K562 (cell line): ENCODE measurements around the gene CACNA1A. TPM values are rescaled to one million over a fixed set of nuclear protein-coding genes. Genes with fewer than 3 reads are reported as not detected.

Experiments
- CREB1 ChIP-seq, 2 experiments: sonication (generic) in 1 of 2; formaldehyde crosslinking in 1 of 2; IDR thresholded peaks; 2 replicates each; pipeline versions ENCODE4 v1.6.1 to v1.8.0; 2012 to 2022; ENCODE audit warnings: inconsistent platforms in 1 of 2, mild to moderate bottlenecking in 1 of 2, missing genetic modification reagents in 1 of 2, moderate library complexity in 1 of 2
- FOXA3 ChIP-seq, 2 experiments: fragments of 450-650 bp in 1 of 2; sonication (generic) in 1 of 2; formaldehyde crosslinking; IDR thresholded peaks in 1 of 2; conservative IDR thresholded peaks in 1 of 2; 2 replicates each; pipeline versions ENCODE4 v1.4.0 to v1.8.0; 2020 to 2022; ENCODE audit warnings: mild to moderate bottlenecking in 2 of 2, missing genetic modification reagents in 1 of 2
- GTF2F1 ChIP-seq: IDR thresholded peaks from 2 replicates; pipeline ENCODE4 v1.6.1; 2011; ENCODE audit warnings: low read depth, low read length, improper control_type of control experiment
- KLF1 ChIP-seq: fragments of 450-650 bp; IDR thresholded peaks from 2 replicates; pipeline ENCODE4 v1.6.1; 2016; ENCODE audit warnings: missing genetic modification characterization, missing compliant biosample characterization
- KLF13 ChIP-seq: fragments of 450-650 bp; IDR thresholded peaks from 2 replicates; pipeline ENCODE4 v1.6.1; 2016; ENCODE audit warnings: missing genetic modification characterization, low read depth, mild to moderate bottlenecking, missing compliant biosample characterization, moderate library complexity, borderline replicate concordance
- MBD2 ChIP-seq: sonication (generic); IDR thresholded peaks from 2 replicates; pipeline ENCODE4 v1.6.1; 2016; ENCODE audit warnings: low read depth, borderline replicate concordance
- NEUROD1 ChIP-seq: fragments of 150-350 bp; IDR thresholded peaks from 2 replicates; pipeline ENCODE4 v1.6.1; 2014; ENCODE audit warnings: borderline replicate concordance, low read length, low read depth; ENCODE audit not compliant: partially characterized antibody
- PCBP1 ChIP-seq: fragments of 200-400 bp; formaldehyde crosslinking; IDR thresholded peaks from 2 replicates; pipeline ENCODE4 v1.6.1; 2018; ENCODE audit warnings: mild to moderate bottlenecking, low read depth, low read length; ENCODE audit not compliant: poor library complexity, severe bottlenecking
- RB1 ChIP-seq: fragments of 450-650 bp; IDR thresholded peaks from 2 replicates; pipeline ENCODE4 v1.6.1; 2017; ENCODE audit warnings: low read depth, mild to moderate bottlenecking
- TAF1 ChIP-seq: IDR thresholded peaks from 2 replicates; pipeline ENCODE4 v1.6.1; 2011; ENCODE audit warnings: mild to moderate bottlenecking, low read length, moderate library complexity; ENCODE audit not compliant: insufficient read depth, control insufficient read depth, severe bottlenecking; ENCODE audit errors: extremely low read depth
- TEAD1 ChIP-seq, 2 experiments: fragments of 450-650 bp in 1 of 2; sonication (generic) in 1 of 2; formaldehyde crosslinking; IDR thresholded peaks; 2 replicates each; pipeline versions ENCODE4 v1.4.0 to v1.8.0; 2020 to 2022; ENCODE audit warnings: mild to moderate bottlenecking in 2 of 2, missing genetic modification reagents in 1 of 2
- YY1 ChIP-seq, 3 experiments: IDR thresholded peaks; 2 replicates each; pipeline ENCODE4 v1.6.1; 2011; ENCODE audit warnings: low read length in 2 of 3, mild to moderate bottlenecking in 2 of 3, moderate library complexity in 2 of 3, borderline replicate concordance in 1 of 3, control low read depth in 1 of 3, low read depth in 1 of 3; ENCODE audit not compliant: insufficient read depth in 3 of 3, insufficient replicate concordance in 2 of 3, control insufficient read depth in 1 of 3, insufficient read length in 1 of 3; ENCODE audit errors: extremely low read depth in 1 of 3
- ZNF263 ChIP-seq: sonication (generic); formaldehyde crosslinking; IDR thresholded peaks from 2 replicates; pipeline ENCODE4 v1.8.0; 2022; ENCODE audit warnings: mild to moderate bottlenecking, missing genetic modification reagents, borderline replicate concordance
- ZNF316 ChIP-seq: fragments of 450-650 bp; IDR thresholded peaks from 2 replicates; pipeline ENCODE4 v1.6.1; 2016
- ZNF764 ChIP-seq: fragments of 250-450 bp; sonication (Bioruptor Pico); IDR thresholded peaks from 2 replicates; pipeline ENCODE4 v1.4.0; 2020; ENCODE audit warnings: low read depth, mild to moderate bottlenecking, moderate library complexity
- ZNF766 ChIP-seq: fragments of 200-800 bp; sonication (Bioruptor generic); conservative IDR thresholded peaks from 2 replicates; pipeline ENCODE4 v1.6.1; 2016; ENCODE audit warnings: missing genetic modification characterization, missing compliant biosample characterization
- polyA plus RNA-seq, 8 experiments: library from polyadenylated mRNA; depleted of rRNA in 4 of 8; stranded (reverse) in 5 of 8; unstranded in 3 of 8; fragments of >200 nt; fragmentation: Nextera tagmentation in 2 of 8; fragmentation: Illumina TruSeq in 1 of 8; extraction: Ambion mirVana in 2 of 8; extraction: Trizol in 1 of 8; gene quantifications; 2 replicates each; pipeline versions ENCODE4 v1.2.1 to v1.2.3, GENCODE V29; 2011 to 2014; ENCODE audit warnings: inconsistent platforms in 1 of 8, missing spikeins in 1 of 8
- total RNA-seq, 7 experiments: library from RNA; depleted of rRNA in 6 of 7; stranded (reverse); fragments of >200 nt in 6 of 7; fragmentation: Illumina TruSeq in 2 of 7; extraction: Trizol in 2 of 7; gene quantifications; 2 replicates each; pipeline versions ENCODE4 v1.2.1 to v1.2.3, GENCODE V29; 2011 to 2021; ENCODE audit warnings: low replicate concordance in 1 of 7
- TF ChIP-seq, protein P1 (sequence below): fragments of 450-650 bp; formaldehyde crosslinking; conservative IDR thresholded peaks from 2 replicates; pipeline ENCODE4 v1.4.0; 2022; ENCODE audit warnings: mild to moderate bottlenecking, missing genetic modification characterization
- TF ChIP-seq, protein P2 (sequence below): fragments of 450-650 bp; formaldehyde crosslinking; IDR thresholded peaks from 2 replicates; pipeline ENCODE4 v1.4.0; 2020; ENCODE audit warnings: mild to moderate bottlenecking, moderate library complexity
- TF ChIP-seq, protein P3 (sequence below): sonication (generic); formaldehyde crosslinking; IDR thresholded peaks from 2 replicates; pipeline ENCODE4 v1.9.0; 2022; ENCODE audit warnings: mild to moderate bottlenecking, missing genetic modification reagents
- TF ChIP-seq, protein P4 (sequence below): fragments of 200-800 bp; sonication (Bioruptor generic); IDR thresholded peaks from 2 replicates; pipeline ENCODE4 v1.6.1; 2017; ENCODE audit warnings: missing genetic modification characterization, missing compliant biosample characterization

CACNA1A gene
- total and polyA plus RNA-seq, 9 of the 15 experiments (the other 6 are each of a cell fraction or from before 2014, with no cell fraction given): 0.03 to 0.20 (median 0.09) TPM; not detected in 1

DNA sequence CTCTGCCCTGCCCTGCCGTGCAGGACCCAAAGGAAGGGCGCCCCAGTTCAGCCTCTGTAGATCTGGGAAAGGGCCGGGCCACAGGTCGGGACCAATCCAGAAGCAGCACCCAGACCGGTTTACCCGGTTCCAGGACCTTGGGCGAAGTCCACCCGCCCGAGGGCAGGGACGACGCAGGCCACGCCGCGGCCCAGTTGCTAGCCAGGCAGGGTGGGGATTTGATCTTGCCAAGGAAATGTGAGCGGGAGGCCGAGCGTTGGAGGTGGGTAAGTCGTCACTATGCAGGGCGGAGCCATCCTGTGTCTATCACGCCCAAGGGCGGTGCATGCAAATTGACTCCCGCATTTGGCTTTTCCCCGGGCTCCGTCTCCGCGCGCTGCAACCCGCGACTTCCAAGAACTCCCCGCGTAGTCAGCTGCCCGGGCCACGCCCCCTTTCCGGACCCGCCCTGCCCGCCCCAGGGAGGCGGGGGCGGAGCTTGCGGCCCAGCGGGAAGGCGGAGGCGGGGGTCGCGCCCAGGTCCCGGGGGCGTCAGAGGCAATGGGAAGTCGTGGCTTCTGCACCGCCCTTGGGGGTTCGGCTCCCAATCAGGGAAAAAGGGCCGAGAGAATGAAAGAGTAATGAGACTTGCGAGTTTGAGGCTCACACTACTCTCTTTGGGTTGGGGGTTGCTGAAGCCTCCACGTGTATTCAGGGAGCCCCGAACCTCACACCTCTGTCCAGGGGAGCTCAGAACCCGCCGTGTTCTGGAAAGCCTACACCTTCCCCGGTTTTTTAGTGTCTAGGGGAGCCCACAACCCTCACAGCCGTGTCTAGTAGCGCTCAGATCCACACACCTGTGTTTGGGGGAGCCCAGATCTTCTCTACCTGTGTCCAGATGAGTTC is 343.3 kb downstream of the CACNA1A start (continued):
- peak; percentile 49 for TF ChIP-seq PCBP1
- peak; percentile 40 for TF ChIP-seq TAF1
- TF ChIP-seq, protein P1, sequence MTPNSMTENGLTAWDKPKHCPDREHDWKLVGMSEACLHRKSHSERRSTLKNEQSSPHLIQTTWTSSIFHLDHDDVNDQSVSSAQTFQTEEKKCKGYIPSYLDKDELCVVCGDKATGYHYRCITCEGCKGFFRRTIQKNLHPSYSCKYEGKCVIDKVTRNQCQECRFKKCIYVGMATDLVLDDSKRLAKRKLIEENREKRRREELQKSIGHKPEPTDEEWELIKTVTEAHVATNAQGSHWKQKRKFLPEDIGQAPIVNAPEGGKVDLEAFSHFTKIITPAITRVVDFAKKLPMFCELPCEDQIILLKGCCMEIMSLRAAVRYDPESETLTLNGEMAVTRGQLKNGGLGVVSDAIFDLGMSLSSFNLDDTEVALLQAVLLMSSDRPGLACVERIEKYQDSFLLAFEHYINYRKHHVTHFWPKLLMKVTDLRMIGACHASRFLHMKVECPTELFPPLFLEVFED (CRISPR knock-in tag): peak; percentile 76; the same call in 1 of the 2 replicates
- TF ChIP-seq ZNF764 (CRISPR knock-in tag): peak; percentile 40; the same call in 1 of the 2 replicates
- TF ChIP-seq, protein P2, sequence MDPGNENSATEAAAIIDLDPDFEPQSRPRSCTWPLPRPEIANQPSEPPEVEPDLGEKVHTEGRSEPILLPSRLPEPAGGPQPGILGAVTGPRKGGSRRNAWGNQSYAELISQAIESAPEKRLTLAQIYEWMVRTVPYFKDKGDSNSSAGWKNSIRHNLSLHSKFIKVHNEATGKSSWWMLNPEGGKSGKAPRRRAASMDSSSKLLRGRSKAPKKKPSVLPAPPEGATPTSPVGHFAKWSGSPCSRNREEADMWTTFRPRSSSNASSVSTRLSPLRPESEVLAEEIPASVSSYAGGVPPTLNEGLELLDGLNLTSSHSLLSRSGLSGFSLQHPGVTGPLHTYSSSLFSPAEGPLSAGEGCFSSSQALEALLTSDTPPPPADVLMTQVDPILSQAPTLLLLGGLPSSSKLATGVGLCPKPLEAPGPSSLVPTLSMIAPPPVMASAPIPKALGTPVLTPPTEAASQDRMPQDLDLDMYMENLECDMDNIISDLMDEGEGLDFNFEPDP (CRISPR knock-in tag): peak; percentile 71; the same call in 1 of the 2 replicates
- peak in 1 of 3 experiments; percentile 5 for TF ChIP-seq YY1 (IDR thresholded peaks at IDR 0.05; ENCODE audit: borderline replicate concordance in 1 of 3, control insufficient read depth in 1 of 3, extremely low read depth in 1 of 3, insufficient read depth in 3 of 3, insufficient read length in 1 of 3, insufficient replicate concordance in 2 of 3, low read depth in 1 of 3, low read length in 2 of 3)
- peak in 1 of 2 experiments; percentile 67; a peak in 1 of 4 replicates for TF ChIP-seq FOXA3 (CRISPR knock-in tag; conservative IDR thresholded peaks at IDR 0.05 in 1 of 2, IDR thresholded peaks at IDR 0.05 in 1 of 2)
- TF ChIP-seq TEAD1 (CRISPR knock-in tag; IDR thresholded peaks at IDR 0.05): peak in 1 of 2 experiments; percentile 77; a peak in 1 of 4 replicates
- TF ChIP-seq ZNF263 (CRISPR knock-in tag): no peak
- TF ChIP-seq KLF1: 0 out of 2 replicates have a peak, but pooled peaks have one; percentile 25
- peak; percentile 9 for TF ChIP-seq NEUROD1
- no peak for TF ChIP-seq ZNF316
- peak; percentile 22; the same call in 1 of the 2 replicates for TF ChIP-seq RB1
- TF ChIP-seq CREB1 (IDR thresholded peaks at IDR 0.05): peak; percentile 7
- TF ChIP-seq CREB1 (CRISPR knock-in tag; IDR thresholded peaks at IDR 0.05): peak; percentile 73
- peak; percentile 89; the same call in 1 of the 2 replicates for TF ChIP-seq KLF13 (tag)
- peak; percentile 39; the same call in 1 of the 2 replicates for TF ChIP-seq MBD2
- TF ChIP-seq, protein P3, sequence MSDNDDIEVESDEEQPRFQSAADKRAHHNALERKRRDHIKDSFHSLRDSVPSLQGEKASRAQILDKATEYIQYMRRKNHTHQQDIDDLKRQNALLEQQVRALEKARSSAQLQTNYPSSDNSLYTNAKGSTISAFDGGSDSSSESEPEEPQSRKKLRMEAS (CRISPR knock-in tag): peak; percentile 63
- peak; percentile 48; the same call in 1 of the 2 replicates for TF ChIP-seq ZNF766
- peak; percentile 67 for TF ChIP-seq GTF2F1
- TF ChIP-seq, protein P4, sequence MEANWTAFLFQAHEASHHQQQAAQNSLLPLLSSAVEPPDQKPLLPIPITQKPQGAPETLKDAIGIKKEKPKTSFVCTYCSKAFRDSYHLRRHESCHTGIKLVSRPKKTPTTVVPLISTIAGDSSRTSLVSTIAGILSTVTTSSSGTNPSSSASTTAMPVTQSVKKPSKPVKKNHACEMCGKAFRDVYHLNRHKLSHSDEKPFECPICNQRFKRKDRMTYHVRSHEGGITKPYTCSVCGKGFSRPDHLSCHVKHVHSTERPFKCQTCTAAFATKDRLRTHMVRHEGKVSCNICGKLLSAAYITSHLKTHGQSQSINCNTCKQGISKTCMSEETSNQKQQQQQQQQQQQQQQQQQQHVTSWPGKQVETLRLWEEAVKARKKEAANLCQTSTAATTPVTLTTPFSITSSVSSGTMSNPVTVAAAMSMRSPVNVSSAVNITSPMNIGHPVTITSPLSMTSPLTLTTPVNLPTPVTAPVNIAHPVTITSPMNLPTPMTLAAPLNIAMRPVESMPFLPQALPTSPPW (CRISPR knock-in tag): peak; percentile 83
